GM13977 (cell line): ENCODE data around the gene KLC4.
A peak's percentile ranks its signal among the peaks of the same experiment; 100 is the strongest.

Experiments used
- DNase-seq: peaks from one replicate; pipeline ENCODE4 v3.0.0; 2012; ENCODE audit warnings: low spot score
- in situ Hi-C: fragments of 300-500 bp; cut with MboI; formaldehyde crosslinking; loops from one replicate; pipeline ENCODE4 v1.12.0; 2022; ENCODE audit warnings: low sequenced_read_pairs, low pct_unique_long_range_greater_than_20kb, mixed read lengths, inconsistent platforms; ENCODE audit not compliant: unreplicated experiment
- TF ChIP-seq, protein P1 (sequence below): IDR thresholded peaks from 2 replicates; pipeline ENCODE4 v1.5.1; 2012; ENCODE audit warnings: mild to moderate bottlenecking, control low read depth; ENCODE audit not compliant: insufficient read depth; ENCODE audit errors: extremely low read depth, missing control alignments

Gene KLC4

DNA sequence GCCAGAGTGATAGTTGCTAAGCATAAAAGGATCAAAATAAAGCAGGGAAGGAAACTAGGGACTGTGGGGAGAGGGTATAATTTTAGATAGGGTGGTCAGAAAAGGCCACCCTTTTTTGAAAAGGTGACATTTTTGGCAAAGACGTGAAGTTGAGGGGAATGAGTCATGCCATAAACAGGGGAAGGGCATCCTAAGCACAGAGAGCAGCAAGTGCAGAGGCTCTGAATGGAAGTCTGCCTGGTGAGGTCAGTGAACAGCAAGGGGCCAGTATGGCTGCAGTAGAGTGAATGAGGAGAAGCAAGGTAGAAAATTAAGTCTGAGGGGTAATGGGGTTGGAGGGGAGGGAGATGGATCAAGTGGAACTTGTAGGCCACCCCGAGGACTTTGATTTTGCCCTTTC lies 2.4 kb downstream of the KLC4 start:
- DNase-seq: no peak
- in situ Hi-C loops: no loop called here
- TF ChIP-seq, protein P1, sequence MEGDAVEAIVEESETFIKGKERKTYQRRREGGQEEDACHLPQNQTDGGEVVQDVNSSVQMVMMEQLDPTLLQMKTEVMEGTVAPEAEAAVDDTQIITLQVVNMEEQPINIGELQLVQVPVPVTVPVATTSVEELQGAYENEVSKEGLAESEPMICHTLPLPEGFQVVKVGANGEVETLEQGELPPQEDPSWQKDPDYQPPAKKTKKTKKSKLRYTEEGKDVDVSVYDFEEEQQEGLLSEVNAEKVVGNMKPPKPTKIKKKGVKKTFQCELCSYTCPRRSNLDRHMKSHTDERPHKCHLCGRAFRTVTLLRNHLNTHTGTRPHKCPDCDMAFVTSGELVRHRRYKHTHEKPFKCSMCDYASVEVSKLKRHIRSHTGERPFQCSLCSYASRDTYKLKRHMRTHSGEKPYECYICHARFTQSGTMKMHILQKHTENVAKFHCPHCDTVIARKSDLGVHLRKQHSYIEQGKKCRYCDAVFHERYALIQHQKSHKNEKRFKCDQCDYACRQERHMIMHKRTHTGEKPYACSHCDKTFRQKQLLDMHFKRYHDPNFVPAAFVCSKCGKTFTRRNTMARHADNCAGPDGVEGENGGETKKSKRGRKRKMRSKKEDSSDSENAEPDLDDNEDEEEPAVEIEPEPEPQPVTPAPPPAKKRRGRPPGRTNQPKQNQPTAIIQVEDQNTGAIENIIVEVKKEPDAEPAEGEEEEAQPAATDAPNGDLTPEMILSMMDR: no peak

DNA sequence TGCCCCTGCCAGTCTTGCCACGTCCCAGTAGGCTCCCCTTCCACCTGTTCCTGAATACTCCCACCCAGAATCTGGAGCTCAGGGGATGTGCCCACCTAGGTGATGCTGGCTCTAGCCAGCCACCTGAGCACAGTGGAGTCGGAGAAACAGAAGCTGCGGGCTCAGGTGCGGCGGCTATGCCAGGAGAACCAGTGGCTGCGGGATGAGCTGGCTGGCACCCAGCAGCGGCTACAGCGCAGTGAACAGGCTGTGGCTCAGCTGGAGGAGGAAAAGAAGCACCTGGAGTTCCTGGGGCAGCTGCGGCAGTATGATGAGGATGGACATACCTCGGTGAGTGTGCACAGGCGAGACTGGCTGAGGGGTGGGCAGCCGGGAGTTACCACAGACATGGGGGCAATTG lies 3.4 kb downstream of the KLC4 start:
- TF ChIP-seq, protein P1: no peak
- no peak for DNase-seq
- in situ Hi-C loops: no loop called here

DNA sequence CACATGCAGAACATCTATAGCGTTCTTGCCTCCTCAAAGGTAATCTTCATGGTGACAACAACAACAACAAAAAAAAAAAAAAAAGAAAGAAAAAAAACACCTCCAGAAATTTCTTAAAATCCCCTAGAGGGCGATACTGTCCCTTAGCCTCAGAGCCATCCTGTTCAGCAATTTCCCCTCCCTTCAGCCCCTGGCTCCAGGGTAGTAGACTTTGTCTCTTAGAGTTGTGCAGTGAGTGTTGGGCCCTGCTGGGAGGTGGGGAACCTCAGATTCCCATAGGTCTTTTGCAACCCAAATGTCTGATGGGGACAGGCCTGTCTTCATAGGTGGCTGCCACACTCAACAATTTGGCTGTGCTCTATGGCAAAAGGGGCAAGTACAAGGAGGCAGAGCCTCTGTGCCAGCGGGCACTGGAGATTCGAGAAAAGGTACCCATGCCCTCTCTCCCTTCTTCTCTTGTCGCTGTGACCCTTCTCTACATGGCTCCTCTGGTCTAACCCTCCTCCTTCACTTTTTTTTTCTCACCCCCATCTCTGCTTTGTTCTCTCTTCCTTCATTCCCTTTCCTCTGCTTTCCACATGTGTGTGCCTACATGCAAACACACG lies 10.7 kb downstream of the KLC4 start:
- in situ Hi-C loops: no loop called here
- TF ChIP-seq, protein P1: peak; percentile 35
- peak; percentile 82 for DNase-seq

- no peak for DNase-seq
- in situ Hi-C loops: no loop called here
- TF ChIP-seq, protein P1: no peak
Observed at GRCh38 chr6:43074847-43075669, 15.6 kb downstream of the KLC4 start.

DNA sequence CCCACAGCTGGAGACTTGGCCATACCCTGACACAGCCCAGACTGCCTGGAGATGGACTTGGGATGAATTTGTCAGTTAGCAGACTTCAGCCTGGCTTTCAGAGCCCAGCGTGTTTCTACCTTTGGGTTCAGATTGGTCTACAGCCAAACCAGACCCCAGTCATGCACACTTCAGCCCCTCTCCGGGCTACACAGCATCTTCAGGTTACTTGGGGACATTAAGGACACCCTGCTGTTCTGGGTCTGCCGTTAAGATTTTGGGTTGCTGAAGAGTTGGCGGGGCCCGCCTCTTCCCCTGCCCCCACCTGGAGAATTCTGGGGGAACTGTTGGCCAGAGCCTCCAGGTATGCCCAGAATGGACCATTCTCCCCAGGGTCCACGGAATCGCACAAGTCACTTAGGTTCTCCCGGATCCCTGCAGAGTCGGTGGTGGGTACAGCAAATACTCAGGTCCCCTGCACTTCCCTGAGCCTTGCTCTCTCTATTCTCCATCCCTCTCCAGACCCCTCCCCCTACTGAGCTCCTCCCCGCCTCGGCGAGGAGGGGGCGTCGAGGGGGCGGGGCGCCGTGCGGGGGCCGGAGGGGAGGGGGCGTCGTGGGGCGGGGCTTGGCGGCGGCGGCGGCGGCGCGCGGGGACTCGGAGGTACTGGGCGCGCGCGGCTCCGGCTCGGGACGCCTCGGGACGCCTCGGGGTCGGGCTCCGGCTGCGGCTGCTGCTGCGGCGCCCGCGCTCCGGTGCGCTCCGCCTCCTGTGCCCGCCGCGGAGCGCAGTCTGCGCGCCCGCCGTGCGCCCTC lies 16.4 kb downstream of the KLC4 start, which contains the start of gene PTK7:
TSS of gene PTK7 (plus strand) at position 645 of the 794 bp plus-strand sequence. CDS start 175 bp downstream, outside the sequence.
- peak; percentile 66 for DNase-seq
- TF ChIP-seq, protein P1: no peak
- in situ Hi-C loops: no loop called here
